ENCODE results near the gene PDP2. TPM values are rescaled to one million over a fixed set of nuclear protein-coding genes. Genes with fewer than 3 reads are reported as not detected.

Gene PDP2
- total RNA-seq, 2 donors from 2014 or later: 4.4 to 6.9 TPM

GRCh38 chr16:66936462-66936861, 56.1 kb downstream of the PDP2 start:
- DNase-seq: peak in 1 of 4 donors; percentile 21
- Histone ChIP-seq H3K9me3 (no peaks in the 10 kb centered on the region), H3K27me3 (no peaks in the 10 kb centered on the region), H3K36me3 (replicated peaks in 1 of 2; ENCODE audit: insufficient read depth in 1 of 2, low read depth in 2 of 2) (peaks cover 2 to 5% of the 10 kb centered on the region in 2 donors), H3K4me3 (no peak overlapping the region), H3K4me1 (peaks cover 45% of the 10 kb centered on the region), H3K27ac (no peak overlapping the region)
- no peak for TF ChIP-seq POLR2A (IDR thresholded peaks at IDR 0.05)
- TF ChIP-seq, protein P1, sequence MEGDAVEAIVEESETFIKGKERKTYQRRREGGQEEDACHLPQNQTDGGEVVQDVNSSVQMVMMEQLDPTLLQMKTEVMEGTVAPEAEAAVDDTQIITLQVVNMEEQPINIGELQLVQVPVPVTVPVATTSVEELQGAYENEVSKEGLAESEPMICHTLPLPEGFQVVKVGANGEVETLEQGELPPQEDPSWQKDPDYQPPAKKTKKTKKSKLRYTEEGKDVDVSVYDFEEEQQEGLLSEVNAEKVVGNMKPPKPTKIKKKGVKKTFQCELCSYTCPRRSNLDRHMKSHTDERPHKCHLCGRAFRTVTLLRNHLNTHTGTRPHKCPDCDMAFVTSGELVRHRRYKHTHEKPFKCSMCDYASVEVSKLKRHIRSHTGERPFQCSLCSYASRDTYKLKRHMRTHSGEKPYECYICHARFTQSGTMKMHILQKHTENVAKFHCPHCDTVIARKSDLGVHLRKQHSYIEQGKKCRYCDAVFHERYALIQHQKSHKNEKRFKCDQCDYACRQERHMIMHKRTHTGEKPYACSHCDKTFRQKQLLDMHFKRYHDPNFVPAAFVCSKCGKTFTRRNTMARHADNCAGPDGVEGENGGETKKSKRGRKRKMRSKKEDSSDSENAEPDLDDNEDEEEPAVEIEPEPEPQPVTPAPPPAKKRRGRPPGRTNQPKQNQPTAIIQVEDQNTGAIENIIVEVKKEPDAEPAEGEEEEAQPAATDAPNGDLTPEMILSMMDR (IDR thresholded peaks at IDR 0.05): no peak
- intact Hi-C loops (cut with DNase I): no loop called here
- WGBS, 2 donors: 53 to 61% methylated on average over 6 of the region's 6 CpGs
- no peak for ATAC-seq

DNA sequence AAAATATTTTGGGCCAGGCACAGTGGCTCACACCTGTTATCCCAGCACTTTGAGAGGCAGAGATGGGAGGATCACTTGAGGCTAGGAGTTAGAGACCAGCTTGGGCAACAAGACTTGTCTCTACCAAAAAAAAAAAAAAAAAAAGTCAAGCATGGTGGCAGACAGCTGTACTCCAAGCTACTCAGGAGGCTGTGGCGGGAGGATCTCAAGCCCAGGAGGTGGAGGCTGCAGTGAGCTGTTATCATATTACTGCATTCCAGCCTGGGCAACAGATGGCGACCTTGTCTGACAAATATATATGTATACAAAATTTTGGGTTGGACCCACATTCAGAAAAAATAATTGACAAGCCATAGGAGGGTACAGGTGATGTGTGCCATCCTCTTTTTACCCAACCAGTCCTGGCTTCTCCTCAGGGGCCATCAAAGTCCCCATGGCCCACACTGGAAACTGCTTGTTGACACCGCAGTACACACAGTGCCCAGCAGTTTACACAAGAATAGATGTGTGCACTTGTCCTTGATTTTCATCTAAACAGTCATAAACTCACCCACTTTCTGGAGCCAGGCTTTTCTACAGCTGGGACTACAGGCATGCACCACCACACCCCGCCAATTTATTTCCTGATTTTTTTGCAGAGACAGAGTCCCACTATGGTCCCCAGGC, 56.7 kb downstream of the PDP2 start:
- DNase-seq (no peak), ATAC-seq (no peak)
- intact Hi-C loops (cut with DNase I): no loop called here
- Histone ChIP-seq H3K9me3 (no peaks in the 10 kb centered on the region), H3K27ac (no peak overlapping the region), H3K36me3 (replicated peaks in 1 of 2; ENCODE audit: insufficient read depth in 1 of 2, low read depth in 2 of 2) (peaks cover 8% of the 10 kb centered on the region in 2 donors), H3K4me3 (no peak overlapping the region), H3K4me1 (peaks cover 45% of the 10 kb centered on the region), H3K27me3 (no peaks in the 10 kb centered on the region)
- TF ChIP-seq POLR2A (IDR thresholded peaks at IDR 0.05): no peak
- TF ChIP-seq, protein P1 (IDR thresholded peaks at IDR 0.05): no peak
- 83 to 89% methylated on average over 4 of the region's 4 CpGs for WGBS, 2 donors

- no peaks in the 10 kb centered on the region for H3K27me3 ChIP-seq
These were observed 57.5 kb downstream of the PDP2 start for GRCh38 chr16:66937725-66938337.

DNA sequence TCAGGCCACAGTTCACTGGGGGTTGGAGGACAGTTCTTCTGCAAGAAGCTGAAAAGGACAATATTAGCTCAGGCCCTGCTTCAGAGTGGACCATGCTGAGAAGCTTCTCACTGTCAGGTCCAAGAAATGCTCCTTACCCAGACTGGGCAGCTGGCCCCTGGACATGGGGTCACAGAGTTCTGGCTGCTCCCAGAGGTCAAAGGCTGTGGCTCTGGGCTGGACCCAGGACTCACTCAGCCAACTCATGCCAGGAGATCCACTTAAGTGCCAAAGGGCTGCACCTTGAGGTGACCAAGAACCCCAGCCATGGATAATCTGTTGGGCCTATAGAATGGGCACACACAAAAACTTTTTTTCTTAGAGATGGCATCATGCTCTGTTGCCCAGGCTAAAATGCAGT, 59.1 kb downstream of the PDP2 start:
- ATAC-seq (no peak), DNase-seq (no peak)
- intact Hi-C loops (cut with DNase I): no loop called here

More at GRCh38 chr16:66937725-66938337, 57.5 kb downstream of the PDP2 start:
- DNase-seq (no peak), ATAC-seq (no peak)
- Histone ChIP-seq H3K27ac (no peak overlapping the region), H3K4me1 (peaks cover 38% of the 10 kb centered on the region), H3K9me3 (no peaks in the 10 kb centered on the region), H3K36me3 (replicated peaks in 1 of 2; ENCODE audit: insufficient read depth in 1 of 2, low read depth in 2 of 2) (peaks cover 10 to 14% of the 10 kb centered on the region in 2 donors), H3K4me3 (no peak overlapping the region)
- 88 to 100% methylated on average over 1 to 10 of the region's 10 CpGs for WGBS, 2 donors
- intact Hi-C loops (cut with DNase I): no loop called here
- TF ChIP-seq, protein P1 (IDR thresholded peaks at IDR 0.05): no peak
- TF ChIP-seq POLR2A (IDR thresholded peaks at IDR 0.05): no peak

More for the DNA sequence above, 59.1 kb downstream of the PDP2 start:
- Histone ChIP-seq H3K9me3 (no peaks in the 10 kb centered on the region), H3K27ac (no peak overlapping the region), H3K4me3 (no peak overlapping the region), H3K27me3 (no peaks in the 10 kb centered on the region), H3K36me3 (replicated peaks in 1 of 2; ENCODE audit: insufficient read depth in 1 of 2, low read depth in 2 of 2) (peaks cover 10 to 14% of the 10 kb centered on the region in 2 donors), H3K4me1 (peaks cover 29% of the 10 kb centered on the region)
- TF ChIP-seq, protein P1 (IDR thresholded peaks at IDR 0.05): no peak
- no peak for TF ChIP-seq POLR2A (IDR thresholded peaks at IDR 0.05)

All from body of pancreas (tissue), 4 donors.